Colonic mucosa (tissue), 4 donors: Measurements from ENCODE around the gene ZNF804A. TPM values are rescaled to one million over a fixed set of nuclear protein-coding genes. Genes with fewer than 3 reads are reported as not detected.

Experiments used
- DNase-seq: peaks from one replicate; pipeline ENCODE4 v3.0.0-alpha.2; 2020
- H3K27ac ChIP-seq: fragments of 200-600 bp; one replicate; pipeline ENCODE4 v1.8.0; 2021
- H3K27me3 ChIP-seq: fragments of 200-600 bp; one replicate; pipeline ENCODE4 v1.8.0; 2021
- H3K36me3 ChIP-seq: fragments of 200-600 bp; one replicate; pipeline ENCODE4 v1.8.0; 2021
- H3K4me1 ChIP-seq: fragments of 200-600 bp; one replicate; pipeline ENCODE4 v1.8.0; 2021; ENCODE audit warnings: mild to moderate bottlenecking
- H3K4me3 ChIP-seq: fragments of 200-600 bp; one replicate; pipeline ENCODE4 v1.8.0; 2021
- H3K9ac ChIP-seq, 2 donors: one replicate each; pipeline ENCODE4 v1.7.0; 2013; ENCODE audit warnings: control low read depth in 2 of 2, low read depth in 2 of 2, low read length in 2 of 2
- H3K9me3 ChIP-seq: fragments of 200-600 bp; one replicate; pipeline ENCODE4 v1.8.0; 2021
- CTCF ChIP-seq: fragments of 200-600 bp; IDR thresholded peaks from one replicate; pipeline ENCODE4 v1.8.0; 2022; ENCODE audit warnings: antibody characterized with exemption, mild to moderate bottlenecking
- intact Hi-C: fragments of 100-400 bp; cut with DNase I; formaldehyde crosslinking; loops from one replicate; pipeline ENCODE4 v1.14.1; 2022
- total RNA-seq, 2 donors: library from RNA; stranded (reverse); fragmentation: NEBNext Ultra II Directional in 1 of 2; extraction: Animal tissue kit (Norgen Biotek cat#: 25700) in 1 of 2; gene quantifications; one replicate each; pipeline ENCODE4 v1.2.1, GENCODE V29; 2021
- donor health status: healthy.
- donor health status: DM: no; HTN: no; CAD: no.
- donor health status: DM: no; HTN: no; CAD: no.

The ZNF804A gene
- total RNA-seq, 2 donors from 2014 or later, result 0.13 TPM; not detected in 1

- no peak for TF ChIP-seq CTCF
- H3K27ac ChIP-seq, result no peak overlapping the region
- H3K36me3 ChIP-seq, result no peaks in the 10 kb centered on the region
- DNase-seq, result no peak
- no peak overlapping the region for H3K9ac ChIP-seq
- no peaks in the 10 kb centered on the region for H3K4me1 ChIP-seq
- intact Hi-C loops, result no loop called here
- H3K9me3 ChIP-seq, result no peaks in the 10 kb centered on the region
- H3K27me3 ChIP-seq, result no peaks in the 10 kb centered on the region
- no peak overlapping the region for H3K4me3 ChIP-seq
Measured at GRCh38 chr2:184683911-184684310, 85.6 kb downstream of the ZNF804A start.

DNA sequence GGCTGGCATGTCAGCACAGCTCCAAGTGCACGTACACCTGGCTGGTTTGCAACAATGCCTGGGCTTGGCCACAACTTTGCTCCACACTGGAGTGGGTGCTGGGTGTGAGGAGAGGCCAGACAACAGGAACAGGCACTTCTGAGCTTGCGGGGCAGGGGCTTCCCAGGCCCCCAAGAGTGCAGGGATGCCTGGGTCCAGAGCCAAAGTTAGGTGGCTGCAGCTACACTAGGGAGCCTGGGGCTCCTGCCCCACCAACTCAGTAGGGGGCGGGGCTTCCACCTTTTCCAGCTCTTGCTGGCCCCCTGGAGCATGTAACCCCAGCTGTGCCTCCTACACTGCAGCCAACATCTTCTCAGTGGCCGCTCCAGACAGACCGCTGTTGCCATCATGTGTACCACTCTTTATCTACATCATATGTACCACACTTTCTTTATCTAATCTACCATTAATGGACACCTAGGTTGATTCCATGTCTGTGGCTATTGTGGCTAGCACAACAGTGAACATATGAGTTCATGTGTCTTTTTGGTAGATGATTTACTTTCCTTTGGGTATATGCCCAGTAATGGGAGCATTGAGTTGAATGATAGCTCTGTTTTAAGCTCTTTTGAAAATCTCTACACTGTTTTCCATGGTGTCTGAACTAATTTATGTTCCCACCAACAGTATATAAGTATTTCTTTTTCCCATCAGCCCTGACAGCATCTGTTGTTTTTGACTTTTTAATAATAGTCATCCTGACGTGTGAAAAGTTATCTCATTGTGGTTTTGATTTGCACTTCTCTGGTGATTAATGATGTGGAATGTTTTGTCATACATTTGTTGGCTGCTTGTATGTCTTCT is 87.9 kb downstream of the ZNF804A start:
- Histone ChIP-seq H3K4me3 (no peak overlapping the region), H3K4me1 (no peaks in the 10 kb centered on the region), H3K27ac (no peak overlapping the region), H3K27me3 (no peaks in the 10 kb centered on the region), H3K9me3 (no peaks in the 10 kb centered on the region), H3K36me3 (no peaks in the 10 kb centered on the region), H3K9ac (no peak overlapping the region)
- intact Hi-C loops, result no loop called here
- TF ChIP-seq CTCF, result no peak
- no peak for DNase-seq

DNA sequence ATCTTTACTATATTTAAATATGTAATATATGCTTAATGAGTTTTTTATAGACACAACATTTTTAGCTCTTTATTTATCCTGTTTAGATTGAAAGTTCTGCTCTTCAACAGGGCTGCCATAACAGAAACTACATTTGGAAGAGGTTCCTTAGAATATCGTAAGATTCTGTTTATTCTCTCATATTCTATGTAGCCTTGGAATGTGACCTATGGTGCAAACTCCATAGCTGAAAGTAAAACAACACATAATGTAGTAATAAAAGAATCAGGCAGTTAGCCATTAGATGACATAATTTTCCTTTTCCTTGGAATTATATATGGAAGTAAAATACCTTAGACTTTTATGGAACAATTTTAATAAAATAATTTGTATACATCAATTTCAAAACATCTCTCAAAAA is 91.3 kb downstream of the ZNF804A start:
- Histone ChIP-seq H3K9me3 (no peaks in the 10 kb centered on the region), H3K4me1 (no peaks in the 10 kb centered on the region), H3K27me3 (no peaks in the 10 kb centered on the region), H3K36me3 (no peaks in the 10 kb centered on the region), H3K4me3 (no peak overlapping the region), H3K27ac (no peak overlapping the region), H3K9ac (no peak overlapping the region)
- DNase-seq, result no peak
- intact Hi-C loops, result no loop called here
- TF ChIP-seq CTCF, result no peak

GRCh38 chr2:184692141-184692734 is 93.9 kb downstream of the ZNF804A start:
- H3K4me3 ChIP-seq, result no peak overlapping the region
- no peak overlapping the region for H3K9ac ChIP-seq
- no peak overlapping the region for H3K27ac ChIP-seq
- intact Hi-C loops, result no loop called here
- H3K36me3 ChIP-seq, result no peaks in the 10 kb centered on the region
- DNase-seq, result no peak
- no peaks in the 10 kb centered on the region for H3K27me3 ChIP-seq
- H3K9me3 ChIP-seq, result no peaks in the 10 kb centered on the region
- H3K4me1 ChIP-seq, result no peaks in the 10 kb centered on the region
- no peak for TF ChIP-seq CTCF

GRCh38 chr2:184696644-184697043 is 98.3 kb downstream of the ZNF804A start:
- Histone ChIP-seq H3K36me3 (no peaks in the 10 kb centered on the region), H3K4me1 (no peaks in the 10 kb centered on the region), H3K4me3 (no peak overlapping the region), H3K9ac (no peak overlapping the region), H3K27ac (no peak overlapping the region), H3K9me3 (no peaks in the 10 kb centered on the region), H3K27me3 (no peaks in the 10 kb centered on the region)
- TF ChIP-seq CTCF, result no peak
- no peak for DNase-seq
- intact Hi-C loops, result no loop called here
